T-helper 1 cell treated with Interleukin-12 subunit alpha and Interleukin-12 subunit beta and Interleukin-4 antibody, amounts not matched to agents 30 μg/mL and 1 μg/mL, for 36 hours (primary cell): ENCODE measurements around the gene SP7.

Source experiments
- H3K27ac Mint-ChIP-seq: one replicate; pipeline ENCODE4 v1.8.0; 2021; ENCODE audit warnings: mild to moderate bottlenecking, mixed read lengths
- H3K27me3 Mint-ChIP-seq: one replicate; pipeline ENCODE4 v1.8.0; 2021; ENCODE audit warnings: low read depth, mixed read lengths
- H3K36me3 Mint-ChIP-seq: one replicate; pipeline ENCODE4 v1.8.0; 2021; ENCODE audit warnings: low read depth, mixed read lengths
- H3K4me1 Mint-ChIP-seq: one replicate; pipeline ENCODE4 v1.8.0; 2021; ENCODE audit warnings: low read depth, mixed read lengths
- H3K4me3 Mint-ChIP-seq: one replicate; pipeline ENCODE4 v1.8.0; 2021; ENCODE audit warnings: mild to moderate bottlenecking, moderate library complexity, mixed read lengths
- H3K9me3 Mint-ChIP-seq: one replicate; pipeline ENCODE4 v1.8.0; 2021; ENCODE audit warnings: mixed read lengths

The SP7 gene

GRCh38 chr12:53289891-53290290, 46.3 kb downstream of the SP7 start:
- Mint-ChIP-seq H3K27me3 (no peaks in the 10 kb centered on the region), H3K9me3 (no peaks in the 10 kb centered on the region), H3K27ac (no peak overlapping the region), H3K4me1 (peaks cover 5% of the 10 kb centered on the region), H3K4me3 (no peak overlapping the region), H3K36me3 (peaks cover 43% of the 10 kb centered on the region)

- Mint-ChIP-seq H3K4me3 (no peak overlapping the region), H3K27me3 (no peaks in the 10 kb centered on the region), H3K27ac (peak overlapping the region; percentile 57), H3K4me1 (peaks cover 4% of the 10 kb centered on the region), H3K36me3 (peaks cover 47% of the 10 kb centered on the region), H3K9me3 (no peaks in the 10 kb centered on the region)
Measured at GRCh38 chr12:53288322-53288721, 47.8 kb downstream of the SP7 start.

GRCh38 chr12:53287741-53288216, 48.4 kb downstream of the SP7 start:
- Mint-ChIP-seq H3K27ac (peak overlapping the region; percentile 57), H3K4me1 (peaks cover 4% of the 10 kb centered on the region), H3K36me3 (peaks cover 47% of the 10 kb centered on the region), H3K27me3 (no peaks in the 10 kb centered on the region), H3K9me3 (no peaks in the 10 kb centered on the region), H3K4me3 (no peak overlapping the region)

- peaks cover 4% of the 10 kb centered on the region for H3K4me1 Mint-ChIP-seq
- H3K4me3 Mint-ChIP-seq: no peak overlapping the region
- H3K27ac Mint-ChIP-seq: no peak overlapping the region
- H3K27me3 Mint-ChIP-seq: no peaks in the 10 kb centered on the region
- peaks cover 50% of the 10 kb centered on the region for H3K36me3 Mint-ChIP-seq
- H3K9me3 Mint-ChIP-seq: no peaks in the 10 kb centered on the region
Measured at GRCh38 chr12:53286448-53286847, 49.7 kb downstream of the SP7 start.

GRCh38 chr12:53279888-53280498, 56.2 kb downstream of the SP7 start:
- Mint-ChIP-seq H3K36me3 (peaks cover 43% of the 10 kb centered on the region), H3K27me3 (no peaks in the 10 kb centered on the region), H3K27ac (no peak overlapping the region), H3K9me3 (no peaks in the 10 kb centered on the region), H3K4me3 (no peak overlapping the region), H3K4me1 (peaks cover 8% of the 10 kb centered on the region)

GRCh38 chr12:53279283-53279869, 56.8 kb downstream of the SP7 start:
- Mint-ChIP-seq H3K36me3 (peaks cover 43% of the 10 kb centered on the region), H3K27ac (no peak overlapping the region), H3K4me3 (no peak overlapping the region), H3K9me3 (no peaks in the 10 kb centered on the region), H3K4me1 (peaks cover 8% of the 10 kb centered on the region), H3K27me3 (no peaks in the 10 kb centered on the region)

GRCh38 chr12:53277981-53278380, 58.2 kb downstream of the SP7 start:
- no peak overlapping the region for H3K4me3 Mint-ChIP-seq
- peaks cover 11% of the 10 kb centered on the region for H3K4me1 Mint-ChIP-seq
- H3K36me3 Mint-ChIP-seq: peaks cover 37% of the 10 kb centered on the region
- no peaks in the 10 kb centered on the region for H3K27me3 Mint-ChIP-seq
- H3K27ac Mint-ChIP-seq: no peak overlapping the region
- no peaks in the 10 kb centered on the region for H3K9me3 Mint-ChIP-seq
